PC-3 (cell line): Measurements from ENCODE around the gene PPP1R1C. TPM values are rescaled to one million over a fixed set of nuclear protein-coding genes. Genes with fewer than 3 reads are reported as not detected.

Source experiments
- ATAC-seq: fragments of 200-7000 bp; cut with Tn5 transposase; 2 replicates; pipeline ENCODE4 v1.9.1; 2020; ENCODE audit warnings: mild to moderate bottlenecking, moderate library complexity
- BruUV-seq: library from RNA; stranded (reverse); fragments of 400-500 nt; replicated peaks from 2 replicates; lab custom pipeline; 2021; lab: Mats Ljungman, UMichigan
- CTCF ChIA-PET: fragments of 300-600 bp; sonication (Branson Sonifier 250); formaldehyde crosslinking; loops from one replicate; lab custom pipeline; 2022; ENCODE audit warnings: antibody characterized with exemption; lab: Charles Lee
- POLR2A ChIA-PET: fragments of 300-600 bp; sonication (Branson Sonifier 250); formaldehyde crosslinking; loops from one replicate; lab custom pipeline; 2022; ENCODE audit warnings: antibody characterized with exemption; ENCODE audit not compliant: unreplicated experiment; lab: Charles Lee
- DNase-seq: peaks from one replicate; pipeline ENCODE4 v3.0.0-alpha.2; 2015
- H2AFZ ChIP-seq: fragments of 300-600 bp; sonication (generic); 2 replicates; pipeline ENCODE4 v1.6.0; 2016; ENCODE audit warnings: antibody characterized with exemption, low read length
- H3F3A ChIP-seq: fragments of 300-600 bp; sonication (generic); one replicate; pipeline ENCODE4 v1.6.0; 2017; ENCODE audit warnings: antibody characterized with exemption, low read length, control low read depth, mild to moderate bottlenecking; ENCODE audit not compliant: unreplicated experiment
- H3K27ac ChIP-seq: fragments of 300-600 bp; sonication (generic); 2 replicates; pipeline ENCODE4 v1.5.1; 2016; ENCODE audit warnings: mild to moderate bottlenecking, low read length
- H3K27me3 ChIP-seq: fragments of 300-600 bp; sonication (generic); 2 replicates; pipeline ENCODE4 v1.6.1; 2016; ENCODE audit warnings: low read length, mixed read lengths
- H3K36me3 ChIP-seq: fragments of 300-600 bp; sonication (generic); 2 replicates; pipeline ENCODE4 v1.6.1; 2016; ENCODE audit warnings: low read depth, mixed run types, low read length, mixed read lengths
- H3K4me1 ChIP-seq: fragments of 300-600 bp; sonication (generic); 2 replicates; pipeline ENCODE4 v1.5.1; 2016; ENCODE audit warnings: low read length; ENCODE audit not compliant: insufficient read depth
- H3K4me2 ChIP-seq: fragments of 300-600 bp; sonication (generic); 2 replicates; pipeline ENCODE4 v1.6.0; 2016; ENCODE audit warnings: low read length
- H3K4me3 ChIP-seq: fragments of 300-600 bp; sonication (generic); 2 replicates; pipeline ENCODE4 v1.5.1; 2016; ENCODE audit warnings: mild to moderate bottlenecking, low read length, mixed read lengths
- H3K79me2 ChIP-seq: fragments of 300-600 bp; sonication (generic); 2 replicates; pipeline ENCODE4 v1.6.1; 2017; ENCODE audit warnings: low read length, mixed read lengths
- H3K9ac ChIP-seq: fragments of 300-600 bp; sonication (generic); 2 replicates; pipeline ENCODE4 v1.6.0; 2016; ENCODE audit warnings: mild to moderate bottlenecking, low read length
- H3K9me2 ChIP-seq: fragments of 300-600 bp; sonication (generic); replicated peaks from 2 replicates; pipeline ENCODE4 v1.6.1; 2016; ENCODE audit warnings: mixed run types, low read length, mixed read lengths
- H3K9me3 ChIP-seq: fragments of 300-600 bp; sonication (generic); 2 replicates; pipeline ENCODE4 v1.6.1; 2016; ENCODE audit warnings: low read length, mixed read lengths
- H4K20me1 ChIP-seq: fragments of 300-600 bp; sonication (generic); 2 replicates; pipeline ENCODE4 v1.6.1; 2016; ENCODE audit warnings: low read length, mixed read lengths
- EZH2 ChIP-seq: fragments of 300-600 bp; sonication (generic); IDR thresholded peaks from one replicate; pipeline ENCODE4 v1.6.1; 2017; ENCODE audit warnings: antibody characterized with exemption, mild to moderate bottlenecking, low read length; ENCODE audit not compliant: unreplicated experiment
- EZH2phosphoT487 ChIP-seq: fragments of 300-600 bp; sonication (generic); IDR thresholded peaks from 2 replicates; pipeline ENCODE4 v1.6.1; 2018; ENCODE audit warnings: mild to moderate bottlenecking, antibody characterized with exemption, low read length, borderline replicate concordance
- intact Hi-C: fragments of 100-400 bp; cut with micrococcal nuclease; formaldehyde crosslinking; loops from 2 replicates; pipeline ENCODE4 v1.9.0; 2023
- total RNA-seq: library from RNA; depleted of rRNA; stranded (reverse); fragments of >200 nt; gene quantifications from 2 replicates; pipeline ENCODE4 v1.2.3, GENCODE V29; 2014
- TF ChIP-seq, protein P1 (sequence below): fragments of 300-600 bp; sonication (generic); conservative IDR thresholded peaks from 2 replicates; pipeline ENCODE4 v1.5.1; 2017; ENCODE audit warnings: antibody characterized with exemption, low read depth, mild to moderate bottlenecking, low read length

PPP1R1C gene
- total RNA-seq, 1 experiment from 2014 or later, result 1.4 TPM

DNA sequence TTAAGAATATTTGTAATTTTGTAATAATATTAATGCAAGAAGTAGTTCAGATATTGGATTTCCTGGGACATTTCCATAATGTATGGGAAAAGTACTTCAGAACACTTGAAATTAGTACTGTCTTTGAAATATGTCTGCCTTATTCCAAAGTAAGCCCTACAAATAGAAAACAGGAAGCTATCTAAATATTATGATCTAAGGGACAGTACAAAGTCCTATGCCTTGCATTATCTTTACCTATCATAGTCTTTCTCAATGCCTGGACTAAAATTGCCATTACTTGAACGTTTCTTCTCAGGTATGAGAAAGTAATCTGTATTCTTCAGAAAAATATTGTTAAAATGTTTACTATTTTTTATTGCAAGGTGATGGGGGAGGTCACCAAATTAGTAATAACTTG is 113.0 kb downstream of the PPP1R1C start:
- ChIA-PET CTCF (interaction anchor here (0.6 kb wide), 1 partner anchor 360 kb away, joined by 7 read pairs; no protein-coding TSS in a partner anchor), POLR2A (no interaction called here)
- ATAC-seq (no peak), DNase-seq (no peak)
- H3K4me1 ChIP-seq, result no peaks in the 10 kb centered on the region
- no peaks in the 10 kb centered on the region for H3K9me2 ChIP-seq
- H3K9me3 ChIP-seq, result no peaks in the 10 kb centered on the region
- no peaks in the 10 kb centered on the region for H3K36me3 ChIP-seq
- H3K79me2 ChIP-seq, result no peaks in the 10 kb centered on the region
- H2AFZ ChIP-seq, result no peak overlapping the region
- no peaks in the 10 kb centered on the region for H3K27me3 ChIP-seq
- intact Hi-C loops, result no loop called here
- no peaks in the 10 kb centered on the region for H4K20me1 ChIP-seq
- H3F3A ChIP-seq, result no peaks in the 10 kb centered on the region
- H3K4me3 ChIP-seq, result no peak overlapping the region
- no peak overlapping the region for H3K27ac ChIP-seq
- no peak overlapping the region for H3K4me2 ChIP-seq
- TF ChIP-seq EZH2, result no peak
- TF ChIP-seq EZH2phosphoT487, result no peak
- TF ChIP-seq, protein P1, sequence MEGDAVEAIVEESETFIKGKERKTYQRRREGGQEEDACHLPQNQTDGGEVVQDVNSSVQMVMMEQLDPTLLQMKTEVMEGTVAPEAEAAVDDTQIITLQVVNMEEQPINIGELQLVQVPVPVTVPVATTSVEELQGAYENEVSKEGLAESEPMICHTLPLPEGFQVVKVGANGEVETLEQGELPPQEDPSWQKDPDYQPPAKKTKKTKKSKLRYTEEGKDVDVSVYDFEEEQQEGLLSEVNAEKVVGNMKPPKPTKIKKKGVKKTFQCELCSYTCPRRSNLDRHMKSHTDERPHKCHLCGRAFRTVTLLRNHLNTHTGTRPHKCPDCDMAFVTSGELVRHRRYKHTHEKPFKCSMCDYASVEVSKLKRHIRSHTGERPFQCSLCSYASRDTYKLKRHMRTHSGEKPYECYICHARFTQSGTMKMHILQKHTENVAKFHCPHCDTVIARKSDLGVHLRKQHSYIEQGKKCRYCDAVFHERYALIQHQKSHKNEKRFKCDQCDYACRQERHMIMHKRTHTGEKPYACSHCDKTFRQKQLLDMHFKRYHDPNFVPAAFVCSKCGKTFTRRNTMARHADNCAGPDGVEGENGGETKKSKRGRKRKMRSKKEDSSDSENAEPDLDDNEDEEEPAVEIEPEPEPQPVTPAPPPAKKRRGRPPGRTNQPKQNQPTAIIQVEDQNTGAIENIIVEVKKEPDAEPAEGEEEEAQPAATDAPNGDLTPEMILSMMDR, result no peak
- no TSS peak for BruUV-seq
- no peak overlapping the region for H3K9ac ChIP-seq

DNA sequence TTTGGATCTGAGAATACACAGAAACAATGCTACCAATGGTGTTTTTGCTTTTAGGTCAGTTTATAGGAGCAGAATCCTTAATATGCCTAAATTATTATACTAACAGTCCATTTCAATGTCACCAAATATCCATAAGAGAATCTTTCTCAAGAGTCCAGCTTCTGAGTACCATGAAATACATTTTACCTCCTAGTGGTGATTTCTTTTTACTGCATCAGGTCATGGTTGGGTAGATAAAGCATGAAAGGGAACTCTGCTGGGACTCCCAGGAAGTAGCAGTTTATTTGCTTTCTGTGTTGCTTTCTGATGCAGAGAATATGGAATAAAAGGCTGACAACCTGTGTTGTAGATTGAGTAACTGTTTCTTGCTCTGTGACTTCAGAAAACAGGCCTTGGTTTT is 115.6 kb downstream of the PPP1R1C start:
- peak; percentile 43 for DNase-seq
- ATAC-seq, result peak; percentile 42; the same call in 1 of the 2 replicates

DNA sequence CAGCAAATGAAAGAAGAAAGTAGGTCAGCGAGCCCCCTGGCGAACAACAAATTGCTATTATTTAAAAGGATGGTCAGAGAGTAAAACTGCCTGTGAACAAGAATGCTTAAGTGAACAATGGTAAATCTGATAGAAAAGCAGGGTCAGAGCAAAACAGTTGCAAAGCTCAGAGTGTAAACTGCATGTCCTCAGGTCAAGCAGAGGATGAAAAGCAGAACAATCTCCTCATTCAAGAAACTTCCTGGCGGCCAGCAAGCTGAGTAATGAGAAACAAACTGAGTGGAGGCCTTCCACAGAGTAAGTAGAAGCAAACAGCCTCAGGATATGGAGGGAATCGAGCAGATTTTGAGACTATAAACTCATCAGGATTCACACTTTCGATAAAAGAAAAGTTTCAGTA is 117.9 kb downstream of the PPP1R1C start:
- no peaks in the 10 kb centered on the region for H3K79me2 ChIP-seq
- no peak for ATAC-seq
- H2AFZ ChIP-seq, result no peak overlapping the region
- H3K4me2 ChIP-seq, result no peak overlapping the region
- no peaks in the 10 kb centered on the region; the same call in 1 of the 2 replicates for H3K27me3 ChIP-seq
- no peaks in the 10 kb centered on the region for H3K36me3 ChIP-seq
- H3F3A ChIP-seq, result no peaks in the 10 kb centered on the region
- H3K4me3 ChIP-seq, result no peak overlapping the region
- no peak for TF ChIP-seq EZH2
- TF ChIP-seq, protein P1, result no peak
- TF ChIP-seq EZH2phosphoT487, result no peak
- intact Hi-C loops, result no loop called here
- H3K4me1 ChIP-seq, result no peaks in the 10 kb centered on the region
- H3K27ac ChIP-seq, result no peak overlapping the region
- no peaks in the 10 kb centered on the region for H4K20me1 ChIP-seq
- H3K9me2 ChIP-seq, result no peaks in the 10 kb centered on the region
- DNase-seq, result no peak
- H3K9me3 ChIP-seq, result no peaks in the 10 kb centered on the region
- ChIA-PET POLR2A (no interaction called here), CTCF (no interaction called here)
- BruUV-seq, result no TSS peak
- H3K9ac ChIP-seq, result no peak overlapping the region

More for the DNA sequence above, 115.6 kb downstream of the PPP1R1C start:
- Histone ChIP-seq H3K4me3 (no peak overlapping the region), H3K27ac (no peak overlapping the region), H4K20me1 (no peaks in the 10 kb centered on the region), H3K9me3 (no peaks in the 10 kb centered on the region), H3F3A (no peaks in the 10 kb centered on the region), H3K27me3 (no peaks in the 10 kb centered on the region), H3K4me2 (no peak overlapping the region), H3K36me3 (no peaks in the 10 kb centered on the region), H3K79me2 (no peaks in the 10 kb centered on the region), H3K4me1 (no peaks in the 10 kb centered on the region), H2AFZ (no peak overlapping the region), H3K9ac (no peak overlapping the region), H3K9me2 (no peaks in the 10 kb centered on the region)
- TF ChIP-seq, protein P1, result peak; percentile 56
- TF ChIP-seq EZH2, result no peak
- POLR2A ChIA-PET, result no interaction called here
- CTCF ChIA-PET, result no interaction called here
- BruUV-seq, result no TSS peak
- intact Hi-C loops, result no loop called here
